ENCODE results near the gene NOTCH3.

The NOTCH3 gene

DNA sequence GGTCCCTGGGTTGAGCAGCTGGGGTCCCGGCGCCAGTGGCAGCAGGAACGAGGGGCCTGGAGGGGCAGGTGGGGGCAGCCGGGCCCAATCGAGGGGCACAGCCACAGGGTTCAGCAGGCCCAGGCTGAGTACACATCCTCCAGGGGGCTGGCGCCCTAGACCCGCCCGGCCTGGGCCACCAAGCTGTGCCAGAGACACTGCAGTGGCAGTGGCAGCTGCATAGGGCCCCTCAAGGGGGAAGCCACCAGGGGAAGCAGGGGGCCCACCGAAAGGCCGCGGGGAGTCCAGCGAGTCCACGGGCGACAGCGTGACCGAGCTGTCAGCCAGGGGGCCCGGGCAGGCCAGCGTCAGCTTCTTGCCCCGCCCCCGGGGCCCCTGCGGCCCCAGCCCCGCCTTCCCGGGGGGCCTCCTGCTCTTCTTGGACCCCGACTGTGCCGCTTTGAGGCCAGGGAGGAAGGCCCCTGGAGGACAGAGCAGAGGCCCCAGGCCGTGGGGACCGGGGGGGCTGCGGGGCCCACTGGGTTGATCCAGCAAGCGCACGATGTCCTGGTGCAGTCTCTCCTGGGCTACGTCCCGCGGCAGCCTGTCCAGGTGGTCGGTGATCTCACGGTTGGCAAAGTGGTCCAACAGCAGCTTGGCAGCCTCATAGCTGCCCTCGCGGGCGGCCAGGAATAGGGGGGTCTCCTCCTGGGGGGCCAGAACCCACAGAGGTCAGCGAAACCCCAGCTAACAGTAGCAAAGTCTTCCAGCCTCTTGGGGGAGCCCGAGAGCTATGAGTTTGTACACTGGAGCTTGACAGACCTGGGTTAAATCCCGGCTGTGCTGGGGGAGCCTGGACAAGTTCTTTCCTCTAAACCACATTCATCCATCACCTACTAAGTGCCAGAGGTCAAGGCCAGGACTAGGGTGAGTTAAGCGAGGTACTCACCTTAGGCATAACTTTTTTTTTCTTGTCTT lies 39.5 kb downstream of the NOTCH3 start:
- H3K4me3 ChIP-seq (ENCODE audit: low read depth, low read length, poor library complexity, severe bottlenecking): peak overlapping the region; percentile 58
- no peak overlapping the region for H3K27ac ChIP-seq (ENCODE audit: low read depth, low read length, poor library complexity, severe bottlenecking)
- TF ChIP-seq EZH2 (IDR thresholded peaks at IDR 0.05; ENCODE audit: borderline replicate concordance, low read length): no peak
- TF ChIP-seq, protein P1, sequence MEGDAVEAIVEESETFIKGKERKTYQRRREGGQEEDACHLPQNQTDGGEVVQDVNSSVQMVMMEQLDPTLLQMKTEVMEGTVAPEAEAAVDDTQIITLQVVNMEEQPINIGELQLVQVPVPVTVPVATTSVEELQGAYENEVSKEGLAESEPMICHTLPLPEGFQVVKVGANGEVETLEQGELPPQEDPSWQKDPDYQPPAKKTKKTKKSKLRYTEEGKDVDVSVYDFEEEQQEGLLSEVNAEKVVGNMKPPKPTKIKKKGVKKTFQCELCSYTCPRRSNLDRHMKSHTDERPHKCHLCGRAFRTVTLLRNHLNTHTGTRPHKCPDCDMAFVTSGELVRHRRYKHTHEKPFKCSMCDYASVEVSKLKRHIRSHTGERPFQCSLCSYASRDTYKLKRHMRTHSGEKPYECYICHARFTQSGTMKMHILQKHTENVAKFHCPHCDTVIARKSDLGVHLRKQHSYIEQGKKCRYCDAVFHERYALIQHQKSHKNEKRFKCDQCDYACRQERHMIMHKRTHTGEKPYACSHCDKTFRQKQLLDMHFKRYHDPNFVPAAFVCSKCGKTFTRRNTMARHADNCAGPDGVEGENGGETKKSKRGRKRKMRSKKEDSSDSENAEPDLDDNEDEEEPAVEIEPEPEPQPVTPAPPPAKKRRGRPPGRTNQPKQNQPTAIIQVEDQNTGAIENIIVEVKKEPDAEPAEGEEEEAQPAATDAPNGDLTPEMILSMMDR (IDR thresholded peaks at IDR 0.05; ENCODE audit: low read length): peak; percentile 84
- peak overlapping the region; percentile 80 for H3K4me2 ChIP-seq (ENCODE audit: low read length)
- H3K4me1 ChIP-seq (ENCODE audit: insufficient read depth, low read length, severe bottlenecking): peaks cover 24% of the 10 kb centered on the region
- H2AFZ ChIP-seq (ENCODE audit: low read length): peak overlapping the region; percentile 83; the same call in 1 of the 2 replicates
- H3K27me3 ChIP-seq (ENCODE audit: insufficient read depth, low read length): no peaks in the 10 kb centered on the region
- H3F3A ChIP-seq (ENCODE audit: insufficient read depth, low read length): no peaks in the 10 kb centered on the region
- H3K9ac ChIP-seq (ENCODE audit: low read length): peak overlapping the region; percentile 50
- peaks cover 12% of the 10 kb centered on the region for H3K9me3 ChIP-seq (ENCODE audit: low read length)
- H4K20me1 ChIP-seq (ENCODE audit: insufficient read depth, low read length): no peaks in the 10 kb centered on the region
- H3K79me2 ChIP-seq (ENCODE audit: insufficient read depth, low read length): no peaks in the 10 kb centered on the region
- no peaks in the 10 kb centered on the region for H3K9me2 ChIP-seq (ENCODE audit: low read depth, low read length)
- H3K36me3 ChIP-seq (ENCODE audit: insufficient read depth, low read length): peaks cover 5% of the 10 kb centered on the region; the same call in 1 of the 2 replicates

DNA sequence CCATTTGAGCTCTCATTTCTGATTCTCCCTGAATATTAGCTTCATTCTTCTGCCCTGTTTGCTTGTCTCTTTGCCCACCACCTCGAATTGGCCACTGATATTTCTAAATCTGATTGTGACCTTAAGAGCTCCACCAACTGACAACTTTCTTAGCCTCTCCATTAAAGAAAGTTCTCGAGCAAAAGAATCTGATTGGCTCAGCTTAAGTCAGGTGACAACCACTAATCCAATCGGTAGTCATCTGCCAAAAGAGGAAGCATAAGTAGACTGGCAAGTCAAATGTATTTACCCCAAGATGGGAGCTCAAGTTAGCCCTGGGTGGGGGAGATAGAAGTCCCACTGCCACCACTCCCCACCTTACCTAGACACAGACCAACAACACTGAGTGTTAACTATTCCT lies 41.5 kb downstream of the NOTCH3 start:
- Histone ChIP-seq H3K9me3 (ENCODE audit: low read length) (peaks cover 5% of the 10 kb centered on the region), H3F3A (ENCODE audit: insufficient read depth, low read length) (no peaks in the 10 kb centered on the region), H3K27ac (ENCODE audit: low read depth, low read length, poor library complexity, severe bottlenecking) (no peak overlapping the region), H3K9me2 (ENCODE audit: low read depth, low read length) (no peaks in the 10 kb centered on the region), H4K20me1 (ENCODE audit: insufficient read depth, low read length) (no peaks in the 10 kb centered on the region), H3K36me3 (ENCODE audit: insufficient read depth, low read length) (no peaks in the 10 kb centered on the region; the same call in 1 of the 2 replicates), H3K4me2 (ENCODE audit: low read length) (no peak overlapping the region), H3K9ac (ENCODE audit: low read length) (no peak overlapping the region), H3K4me3 (ENCODE audit: low read depth, low read length, poor library complexity, severe bottlenecking) (no peak overlapping the region), H3K4me1 (ENCODE audit: insufficient read depth, low read length, severe bottlenecking) (peaks cover 24% of the 10 kb centered on the region), H3K27me3 (ENCODE audit: insufficient read depth, low read length) (peaks cover 3% of the 10 kb centered on the region; the same call in 1 of the 2 replicates), H3K79me2 (ENCODE audit: insufficient read depth, low read length) (no peaks in the 10 kb centered on the region), H2AFZ (ENCODE audit: low read length) (no peak overlapping the region)
- TF ChIP-seq EZH2 (IDR thresholded peaks at IDR 0.05; ENCODE audit: borderline replicate concordance, low read length): no peak
- TF ChIP-seq, protein P1 (IDR thresholded peaks at IDR 0.05; ENCODE audit: low read length): no peak

DNA sequence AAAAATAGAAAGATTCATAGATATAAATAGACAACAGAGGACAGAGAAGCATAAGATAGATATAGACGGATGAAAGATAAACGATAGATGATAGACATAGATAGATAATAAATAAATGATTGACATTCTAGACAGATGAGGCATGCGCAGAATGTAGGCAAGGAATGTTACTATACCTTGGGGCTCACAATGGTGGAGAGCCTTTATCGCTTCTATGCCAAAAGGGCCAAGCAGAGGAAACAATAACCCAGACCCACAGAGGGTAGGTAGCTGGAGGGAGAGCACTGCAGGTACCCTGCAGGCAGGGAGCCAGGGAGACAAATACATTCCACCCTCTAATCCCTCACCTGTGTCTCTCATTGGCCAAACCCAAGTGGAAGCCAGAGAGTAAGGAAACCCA lies 44.4 kb downstream of the NOTCH3 start:
- Histone ChIP-seq H2AFZ (ENCODE audit: low read length) (no peak overlapping the region), H3K79me2 (ENCODE audit: insufficient read depth, low read length) (no peaks in the 10 kb centered on the region), H3K9me2 (ENCODE audit: low read depth, low read length) (no peaks in the 10 kb centered on the region), H3K36me3 (ENCODE audit: insufficient read depth, low read length) (no peaks in the 10 kb centered on the region), H3K27me3 (ENCODE audit: insufficient read depth, low read length) (peaks cover 3% of the 10 kb centered on the region), H4K20me1 (ENCODE audit: insufficient read depth, low read length) (no peaks in the 10 kb centered on the region), H3K4me3 (ENCODE audit: low read depth, low read length, poor library complexity, severe bottlenecking) (no peak overlapping the region), H3K4me2 (ENCODE audit: low read length) (no peak overlapping the region), H3K27ac (ENCODE audit: low read depth, low read length, poor library complexity, severe bottlenecking) (no peak overlapping the region), H3K9me3 (ENCODE audit: low read length) (peaks cover 7% of the 10 kb centered on the region), H3K4me1 (ENCODE audit: insufficient read depth, low read length, severe bottlenecking) (peaks cover 19% of the 10 kb centered on the region), H3K9ac (ENCODE audit: low read length) (no peak overlapping the region), H3F3A (ENCODE audit: insufficient read depth, low read length) (no peaks in the 10 kb centered on the region)
- no peak for TF ChIP-seq EZH2 (IDR thresholded peaks at IDR 0.05; ENCODE audit: borderline replicate concordance, low read length)
- TF ChIP-seq, protein P1 (IDR thresholded peaks at IDR 0.05; ENCODE audit: low read length): no peak
